K562 (cell line): Measurements from ENCODE around the gene SLC48A1. TPM values are rescaled to one million over a fixed set of nuclear protein-coding genes. Genes with fewer than 3 reads are reported as not detected.

Experiments
- CREM ChIP-seq: IDR thresholded peaks from 2 replicates; pipeline ENCODE4 v1.6.1; 2014; ENCODE audit warnings: antibody characterized with exemption, low read depth
- CXXC5 ChIP-seq: fragments of 250-450 bp; sonication (Bioruptor Pico); IDR thresholded peaks from 2 replicates; pipeline ENCODE4 v1.8.0; 2022; ENCODE audit warnings: inconsistent platforms, mild to moderate bottlenecking, moderate library complexity
- DACH1 ChIP-seq: fragments of 450-650 bp; IDR thresholded peaks from 2 replicates; pipeline ENCODE4 v1.6.1; 2018; ENCODE audit not compliant: partially characterized antibody
- DPF2 ChIP-seq: fragments of 450-650 bp; IDR thresholded peaks from 2 replicates; pipeline ENCODE4 v1.6.1; 2016
- GABPB1 ChIP-seq: sonication (generic); formaldehyde crosslinking; IDR thresholded peaks from 2 replicates; pipeline ENCODE4 v1.8.0; 2022; ENCODE audit warnings: mild to moderate bottlenecking, missing genetic modification reagents
- GATAD2A ChIP-seq: fragments of 450-650 bp; IDR thresholded peaks from 2 replicates; pipeline ENCODE4 v1.6.1; 2017
- HCFC1 ChIP-seq: IDR thresholded peaks from 2 replicates; pipeline ENCODE4 v1.6.1; 2012; ENCODE audit warnings: low read depth, low read length, improper control_type of control experiment
- HDAC1 ChIP-seq, 2 experiments: fragments of 450-650 bp; IDR thresholded peaks; 2 replicates each; pipeline ENCODE4 v1.6.1; 2016 to 2017; ENCODE audit warnings: inconsistent platforms in 1 of 2, mild to moderate bottlenecking in 1 of 2, moderate library complexity in 1 of 2
- HMGN3 ChIP-seq: IDR thresholded peaks from 2 replicates; pipeline ENCODE4 v1.6.1; 2011; ENCODE audit warnings: borderline replicate concordance, low read depth, mild to moderate bottlenecking, mixed read lengths, low read length; ENCODE audit not compliant: insufficient read length; ENCODE audit errors: extremely low read depth
- HMGXB4 ChIP-seq: sonication (generic); formaldehyde crosslinking; IDR thresholded peaks from 2 replicates; pipeline ENCODE4 v1.8.1; 2023; ENCODE audit warnings: mild to moderate bottlenecking, missing genetic modification reagents
- KDM4B ChIP-seq, 2 experiments: fragments of 450-650 bp in 1 of 2; sonication (generic) in 1 of 2; IDR thresholded peaks; 2 replicates each; pipeline ENCODE4 v1.6.1; 2016 to 2017; ENCODE audit warnings: borderline replicate concordance in 2 of 2, antibody characterized with exemption in 1 of 2, low read depth in 1 of 2, mild to moderate bottlenecking in 1 of 2
- LARP7 ChIP-seq: fragments of 450-650 bp; IDR thresholded peaks from 2 replicates; pipeline ENCODE4 v1.6.1; 2016
- MEF2A ChIP-seq: IDR thresholded peaks from 2 replicates; pipeline ENCODE4 v1.6.1; 2011; ENCODE audit warnings: low read depth, mild to moderate bottlenecking, low read length, moderate library complexity; ENCODE audit not compliant: control insufficient read depth
- MYC ChIP-seq, 2 experiments: fragments of 250-450 bp in 1 of 2; sonication (Bioruptor Pico) in 1 of 2; IDR thresholded peaks; 2 replicates each; pipeline versions ENCODE4 v1.5.1 to v1.6.1; 2012 to 2021; ENCODE audit warnings: low read depth in 2 of 2, borderline replicate concordance in 1 of 2, improper control_type of control experiment in 1 of 2, low read length in 1 of 2, mild to moderate bottlenecking in 1 of 2, moderate library complexity in 1 of 2
- RBM14 ChIP-seq: fragments of 200-400 bp; formaldehyde crosslinking; IDR thresholded peaks from 2 replicates; pipeline ENCODE4 v1.6.1; 2018; ENCODE audit warnings: low read depth, mild to moderate bottlenecking, low read length, moderate library complexity, borderline replicate concordance; ENCODE audit not compliant: insufficient read depth
- TEAD4 ChIP-seq, 2 experiments: sonication (generic) in 1 of 2; formaldehyde crosslinking in 1 of 2; IDR thresholded peaks; 2 replicates each; pipeline versions ENCODE4 v1.6.1 to v1.8.0; 2012 to 2022; ENCODE audit warnings: borderline replicate concordance in 1 of 2, inconsistent platforms in 1 of 2, low read length in 1 of 2, mild to moderate bottlenecking in 1 of 2, missing genetic modification reagents in 1 of 2
- TOE1 ChIP-seq, 2 experiments: fragments of 450-650 bp in 1 of 2; sonication (generic) in 1 of 2; formaldehyde crosslinking in 1 of 2; IDR thresholded peaks; 2 replicates each; pipeline versions ENCODE4 v1.7.1 to v1.8.0; 2016 to 2022; ENCODE audit warnings: borderline replicate concordance in 2 of 2, mild to moderate bottlenecking in 2 of 2, antibody characterized with exemption in 1 of 2, inconsistent platforms in 1 of 2, low read depth in 1 of 2, missing genetic modification reagents in 1 of 2, moderate library complexity in 1 of 2
- ZNF830 ChIP-seq: fragments of 250-450 bp; sonication (Bioruptor Pico); IDR thresholded peaks from 2 replicates; pipeline ENCODE4 v1.5.0; 2021; ENCODE audit warnings: mild to moderate bottlenecking
- polyA plus RNA-seq, 8 experiments: library from polyadenylated mRNA; depleted of rRNA in 4 of 8; stranded (reverse) in 5 of 8; unstranded in 3 of 8; fragments of >200 nt; fragmentation: Nextera tagmentation in 2 of 8; fragmentation: Illumina TruSeq in 1 of 8; extraction: Ambion mirVana in 2 of 8; extraction: Trizol in 1 of 8; gene quantifications; 2 replicates each; pipeline versions ENCODE4 v1.2.1 to v1.2.3, GENCODE V29; 2011 to 2014; ENCODE audit warnings: inconsistent platforms in 1 of 8, missing spikeins in 1 of 8
- total RNA-seq, 7 experiments: library from RNA; depleted of rRNA in 6 of 7; stranded (reverse); fragments of >200 nt in 6 of 7; fragmentation: Illumina TruSeq in 2 of 7; extraction: Trizol in 2 of 7; gene quantifications; 2 replicates each; pipeline versions ENCODE4 v1.2.1 to v1.2.3, GENCODE V29; 2011 to 2021; ENCODE audit warnings: low replicate concordance in 1 of 7
- TF ChIP-seq, protein P1 (sequence below): fragments of 450-650 bp; IDR thresholded peaks from 2 replicates; pipeline ENCODE4 v1.6.1; 2016
- TF ChIP-seq, protein P2 (sequence below): fragments of 450-650 bp; formaldehyde crosslinking; IDR thresholded peaks from 2 replicates; pipeline ENCODE4 v1.4.0; 2020; ENCODE audit warnings: mild to moderate bottlenecking, moderate library complexity
- TF ChIP-seq, protein P3 (sequence below): fragments of 450-650 bp; IDR thresholded peaks from 2 replicates; pipeline ENCODE4 v1.6.1; 2016; ENCODE audit warnings: antibody characterized with exemption

Gene SLC48A1
- total and polyA plus RNA-seq, 9 of the 15 experiments (the other 6 are each of a cell fraction or from before 2014, with no cell fraction given) = 10.7 to 37.5 (median 18.7) TPM

DNA sequence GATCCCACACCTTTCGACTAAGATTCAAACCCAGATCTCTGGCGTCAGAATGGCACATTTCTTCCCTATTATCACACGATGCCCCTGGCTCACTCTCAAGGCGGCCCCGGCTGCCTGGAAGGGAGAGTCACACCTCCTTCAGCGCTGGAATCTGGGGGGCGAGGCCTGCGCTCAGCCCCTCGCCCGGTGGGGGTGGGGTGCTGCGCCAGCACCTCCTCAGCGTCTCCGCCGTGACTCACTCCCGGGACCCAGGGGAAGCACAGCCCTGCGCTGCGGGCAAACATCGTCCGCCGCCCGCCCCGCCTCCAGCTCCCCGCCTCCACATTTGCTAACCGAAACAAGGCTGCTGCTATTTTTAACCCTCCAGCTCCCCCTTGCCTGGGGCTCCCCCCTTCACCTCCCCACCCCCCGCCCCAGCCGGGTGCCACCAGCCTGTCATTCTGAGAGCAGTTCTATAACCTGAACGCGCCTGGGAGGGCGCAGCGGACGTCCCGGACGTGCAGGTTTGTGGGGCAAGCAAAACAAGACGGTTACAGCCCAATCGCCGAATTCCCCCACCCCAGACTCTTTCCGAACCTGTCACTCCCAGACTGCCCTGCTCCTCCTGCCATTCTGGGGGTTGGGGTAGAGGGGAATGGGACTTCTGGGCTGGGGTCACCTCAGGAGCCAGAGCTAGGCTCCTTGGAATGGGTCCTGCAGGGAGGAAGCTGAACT is 39.9 kb downstream of the SLC48A1 start (continued):
- TF ChIP-seq MYC (IDR thresholded peaks at IDR 0.05; ENCODE audit: low read depth, low read length) (peak; percentile 27; the same call in 1 of the 2 replicates), MYC (CRISPR knock-in tag; IDR thresholded peaks at IDR 0.05; ENCODE audit: borderline replicate concordance, low read depth) (no peak), CXXC5 (peak; percentile 80), RBM14 (no peak), DACH1 (no peak), LARP7 (no peak), TOE1 (IDR thresholded peaks at IDR 0.05; ENCODE audit: borderline replicate concordance) (no peak; the same call in 1 of the 2 replicates), TOE1 (CRISPR knock-in tag; IDR thresholded peaks at IDR 0.05; ENCODE audit: borderline replicate concordance, low read depth) (no peak), HMGN3 (peak; percentile 86), HMGXB4 (CRISPR knock-in tag) (no peak), HDAC1 (IDR thresholded peaks at IDR 0.05) (peak in 1 of 2 experiments; percentile 54; a peak in 2 of 4 replicates), KDM4B (IDR thresholded peaks at IDR 0.05; ENCODE audit: borderline replicate concordance in 2 of 2, low read depth in 1 of 2) (no peak), HCFC1 (0 out of 2 replicates have a peak, but pooled peaks have one; percentile 3), GATAD2A (peak; percentile 67; the same call in 1 of the 2 replicates), CREM (peak; percentile 68), GABPB1 (CRISPR knock-in tag) (peak; percentile 44; the same call in 1 of the 2 replicates), ZNF830 (CRISPR knock-in tag) (no peak), MEF2A (peak; percentile 97), DPF2 (peak; percentile 84), TEAD4 (IDR thresholded peaks at IDR 0.05; ENCODE audit: low read length) (no peak; the same call in 1 of the 2 replicates), TEAD4 (CRISPR knock-in tag; IDR thresholded peaks at IDR 0.05; ENCODE audit: borderline replicate concordance) (no peak)
- TF ChIP-seq, protein P1, sequence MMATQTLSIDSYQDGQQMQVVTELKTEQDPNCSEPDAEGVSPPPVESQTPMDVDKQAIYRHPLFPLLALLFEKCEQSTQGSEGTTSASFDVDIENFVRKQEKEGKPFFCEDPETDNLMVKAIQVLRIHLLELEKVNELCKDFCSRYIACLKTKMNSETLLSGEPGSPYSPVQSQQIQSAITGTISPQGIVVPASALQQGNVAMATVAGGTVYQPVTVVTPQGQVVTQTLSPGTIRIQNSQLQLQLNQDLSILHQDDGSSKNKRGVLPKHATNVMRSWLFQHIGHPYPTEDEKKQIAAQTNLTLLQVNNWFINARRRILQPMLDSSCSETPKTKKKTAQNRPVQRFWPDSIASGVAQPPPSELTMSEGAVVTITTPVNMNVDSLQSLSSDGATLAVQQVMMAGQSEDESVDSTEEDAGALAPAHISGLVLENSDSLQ = peak; percentile 80
- TF ChIP-seq, protein P2, sequence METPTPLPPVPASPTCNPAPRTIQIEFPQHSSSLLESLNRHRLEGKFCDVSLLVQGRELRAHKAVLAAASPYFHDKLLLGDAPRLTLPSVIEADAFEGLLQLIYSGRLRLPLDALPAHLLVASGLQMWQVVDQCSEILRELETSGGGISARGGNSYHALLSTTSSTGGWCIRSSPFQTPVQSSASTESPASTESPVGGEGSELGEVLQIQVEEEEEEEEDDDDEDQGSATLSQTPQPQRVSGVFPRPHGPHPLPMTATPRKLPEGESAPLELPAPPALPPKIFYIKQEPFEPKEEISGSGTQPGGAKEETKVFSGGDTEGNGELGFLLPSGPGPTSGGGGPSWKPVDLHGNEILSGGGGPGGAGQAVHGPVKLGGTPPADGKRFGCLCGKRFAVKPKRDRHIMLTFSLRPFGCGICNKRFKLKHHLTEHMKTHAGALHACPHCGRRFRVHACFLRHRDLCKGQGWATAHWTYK (CRISPR knock-in tag) = peak; percentile 26; the same call in 1 of the 2 replicates
- TF ChIP-seq, protein P3, sequence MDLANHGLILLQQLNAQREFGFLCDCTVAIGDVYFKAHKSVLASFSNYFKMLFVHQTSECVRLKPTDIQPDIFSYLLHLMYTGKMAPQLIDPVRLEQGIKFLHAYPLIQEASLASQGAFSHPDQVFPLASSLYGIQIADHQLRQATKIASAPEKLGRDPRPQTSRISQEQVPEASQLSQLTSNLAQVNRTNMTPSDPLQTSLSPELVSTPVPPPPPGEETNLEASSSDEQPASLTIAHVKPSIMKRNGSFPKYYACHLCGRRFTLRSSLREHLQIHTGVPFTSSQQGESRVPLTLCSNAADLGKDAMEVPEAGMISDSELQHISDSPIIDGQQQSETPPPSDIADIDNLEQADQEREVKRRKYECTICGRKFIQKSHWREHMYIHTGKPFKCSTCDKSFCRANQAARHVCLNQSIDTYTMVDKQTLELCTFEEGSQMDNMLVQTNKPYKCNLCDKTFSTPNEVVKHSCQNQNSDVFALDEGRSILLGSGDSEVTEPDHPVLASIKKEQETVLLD = peak; percentile 61; the same call in 1 of the 2 replicates
